ENCODE data around the gene ARHGEF12. TPM values are rescaled to one million over a fixed set of nuclear protein-coding genes. Genes with fewer than 3 reads are reported as not detected.

The ARHGEF12 gene
- total RNA-seq, 2 experiments from 2014 or later = 9.6 to 10.2 TPM

DNA sequence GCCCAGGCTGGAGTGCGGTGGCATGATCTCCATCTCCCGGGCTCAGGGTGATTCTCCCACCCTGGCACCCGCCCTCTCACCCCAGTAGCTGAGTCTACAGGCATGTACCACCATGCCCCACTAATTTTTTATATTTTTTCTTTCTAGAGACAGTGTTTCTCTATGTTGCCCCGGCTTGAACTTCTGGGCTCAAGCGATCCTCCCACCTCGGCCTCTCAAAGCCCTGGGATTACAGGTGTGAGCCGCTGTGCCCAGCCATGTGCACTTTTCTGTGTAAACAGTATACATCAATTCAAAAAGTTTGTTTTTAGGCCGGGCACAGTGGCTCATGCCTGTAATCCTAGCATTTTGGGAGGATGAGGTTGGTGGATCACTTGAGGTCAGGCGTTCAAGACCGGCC is 190.0 kb downstream of the ARHGEF12 start:
- TF ChIP-seq, protein P1, sequence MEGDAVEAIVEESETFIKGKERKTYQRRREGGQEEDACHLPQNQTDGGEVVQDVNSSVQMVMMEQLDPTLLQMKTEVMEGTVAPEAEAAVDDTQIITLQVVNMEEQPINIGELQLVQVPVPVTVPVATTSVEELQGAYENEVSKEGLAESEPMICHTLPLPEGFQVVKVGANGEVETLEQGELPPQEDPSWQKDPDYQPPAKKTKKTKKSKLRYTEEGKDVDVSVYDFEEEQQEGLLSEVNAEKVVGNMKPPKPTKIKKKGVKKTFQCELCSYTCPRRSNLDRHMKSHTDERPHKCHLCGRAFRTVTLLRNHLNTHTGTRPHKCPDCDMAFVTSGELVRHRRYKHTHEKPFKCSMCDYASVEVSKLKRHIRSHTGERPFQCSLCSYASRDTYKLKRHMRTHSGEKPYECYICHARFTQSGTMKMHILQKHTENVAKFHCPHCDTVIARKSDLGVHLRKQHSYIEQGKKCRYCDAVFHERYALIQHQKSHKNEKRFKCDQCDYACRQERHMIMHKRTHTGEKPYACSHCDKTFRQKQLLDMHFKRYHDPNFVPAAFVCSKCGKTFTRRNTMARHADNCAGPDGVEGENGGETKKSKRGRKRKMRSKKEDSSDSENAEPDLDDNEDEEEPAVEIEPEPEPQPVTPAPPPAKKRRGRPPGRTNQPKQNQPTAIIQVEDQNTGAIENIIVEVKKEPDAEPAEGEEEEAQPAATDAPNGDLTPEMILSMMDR (IDR thresholded peaks at IDR 0.05) = no peak
- no peaks in the 10 kb centered on the region for H3K36me3 Mint-ChIP-seq (ENCODE audit: low read depth)
- H3K4me3 Mint-ChIP-seq = no peak overlapping the region
- ATAC-seq (no peak), DNase-seq (no peak)
- H3K27ac Mint-ChIP-seq = no peak overlapping the region
- ChIA-PET CTCF (no interaction called here), POLR2A (no interaction called here)
- H3K4me1 Mint-ChIP-seq (ENCODE audit: low read depth) = no peaks in the 10 kb centered on the region
- no peaks in the 10 kb centered on the region for H3K9me3 Mint-ChIP-seq
- peaks cover 14% of the 10 kb centered on the region for H3K27me3 Mint-ChIP-seq
- intact Hi-C loops (cut with micrococcal nuclease) = no loop called here

DNA sequence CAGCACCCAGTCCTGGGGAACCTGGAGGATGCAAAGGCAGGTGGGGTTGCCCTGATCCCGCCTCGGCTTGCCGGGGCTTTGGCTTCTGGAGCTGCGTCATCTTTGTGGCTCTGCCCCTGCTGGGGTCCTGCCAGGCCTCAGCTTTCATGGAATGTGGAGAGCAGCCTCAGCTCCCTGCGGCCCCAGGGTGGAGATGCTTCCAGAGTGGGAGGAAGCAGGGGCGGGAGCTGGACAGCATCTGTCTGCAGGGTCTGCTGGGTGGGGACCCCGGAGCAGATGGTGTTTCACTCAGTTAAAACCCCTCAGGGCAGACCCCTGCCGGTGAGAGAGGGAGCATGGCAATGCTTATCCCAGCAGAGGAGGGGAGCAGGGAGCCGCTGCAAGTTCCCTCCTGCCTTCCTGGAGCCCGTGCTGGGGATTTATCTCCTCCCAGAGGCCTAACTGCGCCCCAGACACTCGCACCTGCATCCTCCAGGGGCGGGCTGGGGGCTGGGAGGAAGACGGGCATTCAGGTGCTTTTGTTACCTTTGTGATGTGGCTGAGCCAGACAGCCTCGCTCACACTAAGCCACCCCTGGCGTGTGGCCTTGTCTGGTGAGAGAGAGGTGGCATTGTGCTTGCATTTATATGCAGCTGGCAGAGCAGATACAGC is 191.0 kb downstream of the ARHGEF12 start:
- H3K27ac Mint-ChIP-seq = no peak overlapping the region
- H3K4me3 Mint-ChIP-seq = no peak overlapping the region
- H3K27me3 Mint-ChIP-seq = peaks cover 12% of the 10 kb centered on the region
- intact Hi-C loops (cut with micrococcal nuclease) = no loop called here
- H3K36me3 Mint-ChIP-seq (ENCODE audit: low read depth) = no peaks in the 10 kb centered on the region
- ChIA-PET CTCF (interaction anchor here (1.1 kb wide), 1 partner anchor 18 kb away, joined by 3 read pairs; no protein-coding TSS in a partner anchor), POLR2A (no interaction called here)
- no peaks in the 10 kb centered on the region for H3K4me1 Mint-ChIP-seq (ENCODE audit: low read depth)
- ATAC-seq = no peak
- no peaks in the 10 kb centered on the region for H3K9me3 Mint-ChIP-seq
- no peak for DNase-seq
- TF ChIP-seq, protein P1 (IDR thresholded peaks at IDR 0.05) = no peak

DNA sequence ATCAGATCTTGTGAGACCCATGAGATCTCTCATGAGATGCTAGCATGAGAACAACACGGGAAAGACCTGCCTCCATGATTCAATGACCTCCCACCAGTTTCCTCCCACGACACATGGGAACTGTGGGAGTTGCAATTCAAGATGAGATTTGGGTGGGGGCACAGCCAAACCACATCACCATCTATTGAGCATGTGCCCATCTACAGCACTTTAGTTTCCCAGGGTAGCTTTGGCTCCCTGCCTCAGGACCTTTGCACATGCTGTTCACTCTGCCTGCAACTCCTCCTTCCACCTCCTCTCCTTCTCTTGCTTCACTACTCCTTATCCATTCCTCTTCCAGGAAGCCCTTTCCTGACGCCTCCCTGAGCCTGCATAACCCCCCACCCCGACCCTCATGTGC is 192.5 kb downstream of the ARHGEF12 start:
- no peak overlapping the region for H3K4me3 Mint-ChIP-seq
- TF ChIP-seq, protein P1 (IDR thresholded peaks at IDR 0.05) = no peak
- no peak overlapping the region for H3K27ac Mint-ChIP-seq
- intact Hi-C loops (cut with micrococcal nuclease) = no loop called here
- no peak for ATAC-seq
- H3K9me3 Mint-ChIP-seq = no peaks in the 10 kb centered on the region
- H3K27me3 Mint-ChIP-seq = peaks cover 8% of the 10 kb centered on the region
- CTCF ChIA-PET = no interaction called here
- no peak for DNase-seq
- H3K36me3 Mint-ChIP-seq (ENCODE audit: low read depth) = no peaks in the 10 kb centered on the region
- H3K4me1 Mint-ChIP-seq (ENCODE audit: low read depth) = no peaks in the 10 kb centered on the region
- POLR2A ChIA-PET = no interaction called here

DNA sequence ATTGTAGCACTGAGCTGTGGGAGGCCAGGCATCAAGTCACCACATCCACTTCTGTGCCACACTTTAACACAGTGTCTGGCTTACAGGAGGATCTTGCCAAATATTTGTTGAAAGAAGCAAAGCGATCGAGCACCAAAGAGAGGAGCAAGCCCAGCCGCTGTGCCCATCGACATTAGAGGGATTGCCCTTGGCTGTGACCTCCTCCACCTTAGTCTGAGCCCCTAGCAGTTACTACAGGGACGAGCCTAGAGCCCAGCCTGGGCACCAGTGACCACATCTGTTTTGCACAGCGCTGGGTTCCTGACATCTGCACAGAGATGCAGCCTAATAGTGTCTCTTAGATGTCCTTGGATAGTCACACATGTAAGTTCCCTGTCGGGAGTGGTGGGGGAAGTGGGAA is 193.0 kb downstream of the ARHGEF12 start:
- H3K4me3 Mint-ChIP-seq = no peak overlapping the region
- POLR2A ChIA-PET = no interaction called here
- ATAC-seq = no peak

DNA sequence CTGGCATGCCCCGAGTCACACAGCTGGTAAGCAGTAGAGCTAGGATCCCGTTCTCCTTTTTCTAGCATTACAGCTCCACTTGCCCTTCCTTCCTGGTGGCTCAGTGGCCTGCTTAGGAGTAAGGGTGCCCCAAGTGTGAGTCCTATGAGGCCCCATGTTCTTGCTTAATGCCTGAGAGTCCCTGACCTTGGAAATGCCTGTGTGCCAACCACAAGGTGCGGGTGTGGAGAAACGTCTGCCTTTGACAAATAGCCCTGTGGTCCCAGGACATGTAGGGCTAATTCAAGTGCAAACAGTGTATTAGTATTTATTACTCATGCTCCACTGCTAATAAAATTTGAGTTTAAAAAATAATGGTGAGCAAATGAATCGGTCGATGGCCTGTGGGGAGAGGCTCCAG is 193.7 kb downstream of the ARHGEF12 start:
- ChIA-PET CTCF (no interaction called here), POLR2A (no interaction called here)
- Mint-ChIP-seq H3K4me1 (ENCODE audit: low read depth) (no peaks in the 10 kb centered on the region), H3K9me3 (no peaks in the 10 kb centered on the region), H3K36me3 (ENCODE audit: low read depth) (no peaks in the 10 kb centered on the region), H3K27me3 (peaks cover 3% of the 10 kb centered on the region), H3K4me3 (no peak overlapping the region), H3K27ac (no peak overlapping the region)
- intact Hi-C loops (cut with micrococcal nuclease) = no loop called here
- ATAC-seq (no peak), DNase-seq (no peak)
- TF ChIP-seq, protein P1 (IDR thresholded peaks at IDR 0.05) = no peak

More for the DNA sequence above, 193.0 kb downstream of the ARHGEF12 start:
- Mint-ChIP-seq H3K27ac (no peak overlapping the region), H3K4me1 (ENCODE audit: low read depth) (no peaks in the 10 kb centered on the region), H3K27me3 (peaks cover 7% of the 10 kb centered on the region), H3K9me3 (no peaks in the 10 kb centered on the region), H3K36me3 (ENCODE audit: low read depth) (no peaks in the 10 kb centered on the region)
- CTCF ChIA-PET = no interaction called here
- intact Hi-C loops (cut with micrococcal nuclease) = no loop called here
- TF ChIP-seq, protein P1 (IDR thresholded peaks at IDR 0.05) = no peak
- no peak for DNase-seq
